NCI-H345 treated with DMSO at 0.1 percent for 48 hours (cell line): ENCODE data around the gene DRD4.
"Not testable (repeated sequence)": the region's sequence is repeated elsewhere in the genome, so short reads cannot be mapped to it uniquely, and the experiment has no call there.

Experiments
- DNase-seq: peaks from one replicate; lab custom pipeline; 2025; ENCODE audit not compliant: unreplicated experiment; lab: John Stamatoyannopoulos, UW

DRD4 gene

GRCh38 chr11:641806-642370 is 4.8 kb downstream of the DRD4 start:
- no peak for DNase-seq

GRCh38 chr11:643366-643765 is 6.3 kb downstream of the DRD4 start:
- no peak for DNase-seq

- no peak for DNase-seq
These were observed 7.0 kb downstream of the DRD4 start for GRCh38 chr11:643849-644738.

GRCh38 chr11:645536-645935 is 8.5 kb downstream of the DRD4 start:
- no peak for DNase-seq

GRCh38 chr11:646214-646613 is 9.1 kb downstream of the DRD4 start:
- DNase-seq: no peak

GRCh38 chr11:647672-648158 is 10.6 kb downstream of the DRD4 start:
- not testable (repeated sequence) for DNase-seq

GRCh38 chr11:650482-650881 is 13.4 kb downstream of the DRD4 start:
- DNase-seq: no peak

- not testable (repeated sequence) for DNase-seq
These were observed 16.1 kb downstream of the DRD4 start for GRCh38 chr11:653136-653535.

GRCh38 chr11:653837-654236 is 16.8 kb downstream of the DRD4 start:
- DNase-seq: no peak

- DNase-seq: not testable (repeated sequence)
These were observed 17.4 kb downstream of the DRD4 start for GRCh38 chr11:654444-654843.

GRCh38 chr11:655036-655726 is 18.1 kb downstream of the DRD4 start:
- DNase-seq: no peak

GRCh38 chr11:656426-656825 is 19.4 kb downstream of the DRD4 start:
- DNase-seq: no peak

GRCh38 chr11:656866-657265 is 19.8 kb downstream of the DRD4 start:
- no peak for DNase-seq

- DNase-seq: no peak
These were observed 20.6 kb downstream of the DRD4 start for GRCh38 chr11:657691-658126.

- DNase-seq: no peak
These were observed 22.5 kb downstream of the DRD4 start for GRCh38 chr11:659532-660085.

- no peak for DNase-seq
These were observed 23.2 kb downstream of the DRD4 start for GRCh38 chr11:660281-660680.

- DNase-seq: no peak
These were observed 23.8 kb downstream of the DRD4 start for GRCh38 chr11:660681-661444.

- no peak for DNase-seq
These were observed 25.7 kb downstream of the DRD4 start for GRCh38 chr11:662689-663274.

GRCh38 chr11:665062-665703 is 28.1 kb downstream of the DRD4 start:
- DNase-seq: no peak
